GM12878 (cell line): ENCODE data around the gene KIF6. TPM values are rescaled to one million over a fixed set of nuclear protein-coding genes. Genes with fewer than 3 reads are reported as not detected.
"Not testable (repeated sequence)": the region's sequence is repeated elsewhere in the genome, so short reads cannot be mapped to it uniquely, and the experiment has no call there.

Experiments used
- ATAC-seq: fragments of 200-7000 bp; cut with Tn5 transposase; 3 replicates; pipeline ENCODE4 v1.9.1; 2020; ENCODE audit warnings: mild to moderate bottlenecking, moderate library complexity
- BruUV-seq: library from RNA; stranded (reverse); fragments of 400-500 nt; replicated peaks from 2 replicates; lab custom pipeline; 2021; lab: Mats Ljungman, UMichigan
- CTCF ChIA-PET: fragments of 300-600 bp; sonication (Branson Sonifier 250); formaldehyde crosslinking; extraction: SDS; loops from one replicate; lab custom pipeline; 2021; ENCODE audit warnings: inconsistent platforms; lab: Yijun Ruan, JAX
- POLR2A ChIA-PET: fragments of 350-600 bp; formaldehyde crosslinking; extraction: SDS; loops from one replicate; lab custom pipeline; 2021; ENCODE audit warnings: inconsistent platforms; lab: Charles Lee
- RAD21 ChIA-PET: fragments of 300-600 bp; sonication (Branson Sonifier 250); formaldehyde crosslinking; loops from one replicate; lab custom pipeline; 2023; ENCODE audit warnings: antibody characterized with exemption; ENCODE audit not compliant: unreplicated experiment; lab: Charles Lee
- SMC1A ChIA-PET: fragments of 300-600 bp; sonication (Branson Sonifier 250); formaldehyde crosslinking; loops from one replicate; lab custom pipeline; 2023; ENCODE audit not compliant: unreplicated experiment, uncharacterized antibody; lab: Charles Lee
- DNase-seq: peaks from one replicate; pipeline ENCODE4 v3.0.0-alpha.2; 2011; ENCODE audit warnings: low read depth, low spot score
- FAIRE-seq: peaks from 3 replicates; lab custom pipeline; 2011; peaks lifted over from hg19 to GRCh38; lab: Jason Lieb, UNC
- H2AFZ ChIP-seq: 2 replicates; pipeline ENCODE4 v1.6.0; 2011; ENCODE audit warnings: low read depth, low read length, control low read depth; ENCODE audit not compliant: control insufficient read depth
- H3K27ac ChIP-seq: 2 replicates; pipeline ENCODE4 v1.5.1; 2011; ENCODE audit warnings: control low read depth; ENCODE audit not compliant: control insufficient read depth, insufficient read depth
- H3K27me3 ChIP-seq, 2 experiments: replicated peaks in 1 of 2; 2 replicates each; pipeline versions ENCODE4 v1.6.0 to v1.6.1; 2011; ENCODE audit warnings: low read length in 1 of 2; ENCODE audit not compliant: control insufficient read depth in 2 of 2, insufficient read depth in 2 of 2
- H3K36me3 ChIP-seq, 2 experiments: 2 replicates each; pipeline ENCODE4 v1.5.1; 2011; ENCODE audit warnings: low read length in 1 of 2; ENCODE audit not compliant: control insufficient read depth in 2 of 2, insufficient read depth in 2 of 2
- H3K4me1 ChIP-seq: 2 replicates; pipeline ENCODE4 v1.6.1; 2011; ENCODE audit warnings: mild to moderate bottlenecking, low read length, moderate library complexity, mixed read lengths; ENCODE audit not compliant: control insufficient read depth, insufficient read depth
- H3K4me2 ChIP-seq: 2 replicates; pipeline ENCODE4 v1.6.0; 2011; ENCODE audit warnings: control low read depth; ENCODE audit not compliant: control insufficient read depth, insufficient read depth
- H3K4me3 ChIP-seq: fragments of 200-600 bp; sonication (generic); 2 replicates; pipeline ENCODE4 v1.5.1; 2016
- H3K79me2 ChIP-seq: 2 replicates; pipeline ENCODE4 v1.6.0; 2011; ENCODE audit warnings: low read length; ENCODE audit not compliant: control insufficient read depth, insufficient read depth
- H3K9ac ChIP-seq: 2 replicates; pipeline ENCODE4 v1.8.0; 2011; ENCODE audit warnings: low read length, control low read depth, mixed read lengths; ENCODE audit not compliant: control insufficient read depth, insufficient read depth
- H3K9me3 ChIP-seq: replicated peaks from 3 replicates; pipeline ENCODE4 v1.5.1; 2011; ENCODE audit warnings: mild to moderate bottlenecking, low read length; ENCODE audit not compliant: control insufficient read depth, insufficient read depth
- H4K20me1 ChIP-seq: 2 replicates; pipeline ENCODE4 v1.6.0; 2011; ENCODE audit not compliant: control insufficient read depth, insufficient read depth
- CBFB ChIP-seq: IDR thresholded peaks from 2 replicates; pipeline ENCODE4 v1.6.1; 2016; ENCODE audit warnings: antibody characterized with exemption, low read depth
- CTCF ChIP-seq, 3 experiments: IDR thresholded peaks in 2 of 3; conservative IDR thresholded peaks in 1 of 3; 2 replicates each; pipeline ENCODE4 v1.5.1; 2011; ENCODE audit warnings: low read depth in 3 of 3, low read length in 3 of 3, mild to moderate bottlenecking in 3 of 3, control low read depth in 2 of 3, moderate library complexity in 2 of 3, inconsistent platforms in 1 of 3, mixed read lengths in 1 of 3; ENCODE audit not compliant: control insufficient read depth in 2 of 3, insufficient read depth in 1 of 3; ENCODE audit errors: extremely low read depth in 1 of 3
- FOXM1 ChIP-seq: IDR thresholded peaks from 2 replicates; pipeline ENCODE4 v1.6.1; 2012; ENCODE audit warnings: low read depth, mild to moderate bottlenecking, inconsistent platforms, low read length, moderate library complexity
- GATAD2B ChIP-seq: fragments of 450-650 bp; conservative IDR thresholded peaks from 2 replicates; pipeline ENCODE4 v1.6.1; 2017; ENCODE audit warnings: low read depth, mild to moderate bottlenecking, moderate library complexity
- MAX ChIP-seq: IDR thresholded peaks from 2 replicates; pipeline ENCODE4 v1.6.1; 2012; ENCODE audit warnings: low read depth, low read length, improper control_type of control experiment
- RAD51 ChIP-seq: fragments of 450-650 bp; IDR thresholded peaks from 2 replicates; pipeline ENCODE4 v1.6.1; 2016; ENCODE audit warnings: moderate library complexity, mild to moderate bottlenecking, inconsistent platforms
- RB1 ChIP-seq: fragments of 450-650 bp; formaldehyde crosslinking; IDR thresholded peaks from 2 replicates; pipeline ENCODE4 v1.6.1; 2017; ENCODE audit warnings: mild to moderate bottlenecking, borderline replicate concordance
- RELA ChIP-seq: fragments of 450-650 bp; IDR thresholded peaks from 2 replicates; pipeline ENCODE4 v1.8.0; 2014; ENCODE audit warnings: borderline replicate concordance; ENCODE audit not compliant: partially characterized antibody
- SUZ12 ChIP-seq: fragments of 200-600 bp; sonication (generic); IDR thresholded peaks from one replicate; pipeline ENCODE4 v1.6.1; 2018; ENCODE audit warnings: antibody characterized with exemption, mild to moderate bottlenecking; ENCODE audit not compliant: unreplicated experiment
- WRNIP1 ChIP-seq: IDR thresholded peaks from 2 replicates; pipeline ENCODE4 v1.6.1; 2011; ENCODE audit warnings: low read depth, low read length, improper control_type of control experiment, borderline replicate concordance
- ZNF207 ChIP-seq: fragments of 450-650 bp; IDR thresholded peaks from 2 replicates; pipeline ENCODE4 v1.6.1; 2014; ENCODE audit warnings: antibody characterized with exemption, mild to moderate bottlenecking, borderline replicate concordance
- ZNF274 ChIP-seq: IDR thresholded peaks from one replicate; pipeline ENCODE4 v1.8.0; 2011; ENCODE audit not compliant: insufficient read length, insufficient read depth
- WGBS: methylation state at CpG from one replicate; pipeline ENCODE4 v1.1.6; 2016; ENCODE audit warnings: low lambda C conversion rate; ENCODE audit not compliant: insufficient replicate concordance, insufficient coverage; ENCODE audit errors: missing lambda C conversion rate; 5-methylcytosine and 5-hydroxymethylcytosine counted together
- in situ Hi-C: fragments of 300-500 bp; cut with MboI; formaldehyde crosslinking; loops from 9 replicates; pipeline ENCODE4 v1.14.3; 2018; ENCODE audit warnings: mixed read lengths
- intact Hi-C: fragments of 100-400 bp; cut with micrococcal nuclease; formaldehyde crosslinking; loops from one replicate; pipeline ENCODE4 v1.14.2; 2022; ENCODE audit not compliant: unreplicated experiment
- polyA plus RNA-seq, 11 experiments: library from polyadenylated mRNA; depleted of rRNA in 4 of 11; unstranded in 6 of 11; stranded (reverse) in 5 of 11; fragments of >200 nt; fragmentation: Nextera tagmentation in 4 of 11; fragmentation: Illumina TruSeq in 1 of 11; extraction: Ambion mirVana in 4 of 11; extraction: Trizol in 1 of 11; gene quantifications; 1 replicate in 1 of 11; 2 replicates in 10 of 11; pipeline versions ENCODE4 v1.2.1 to v1.2.3, GENCODE V29; 2011 to 2016; ENCODE audit warnings: inconsistent platforms in 2 of 11, missing spikeins in 2 of 11, low read depth in 1 of 11
- total RNA-seq, 4 experiments: library from RNA; depleted of rRNA in 3 of 4; stranded (reverse); fragments of >200 nt in 3 of 4; fragmentation: Illumina TruSeq in 1 of 4; extraction: Trizol in 1 of 4; gene quantifications; 2 replicates each; pipeline versions ENCODE4 v1.2.1 to v1.2.3, GENCODE V29; 2013 to 2021

KIF6 gene
- total and polyA plus RNA-seq, 10 of the 15 experiments (the other 5 are each of a cell fraction or from before 2014, with no cell fraction given): 0.09 to 1.0 (median 0.28) TPM

GRCh38 chr6:39509831-39510230 is 215.4 kb downstream of the KIF6 start:
- ATAC-seq, FAIRE-seq, H3K27me3 ChIP-seq, H3K36me3 ChIP-seq, H3K9me3 ChIP-seq, DNase-seq, H2AFZ ChIP-seq, H3K4me2 ChIP-seq, H3K4me3 ChIP-seq, intact Hi-C loops, H3K9ac ChIP-seq, H3K4me1 ChIP-seq, H3K79me2 ChIP-seq, H3K27ac ChIP-seq, in situ Hi-C loops, RAD21 ChIA-PET, BruUV-seq, H4K20me1 ChIP-seq: not testable (repeated sequence)
- SMC1A ChIA-PET: interaction anchor here (0.9 to 1.1 kb wide), 3 partner anchors 12 to 259 kb away, joined by 3 read pairs; no protein-coding TSS in a partner anchor
- CTCF ChIA-PET: interaction anchor here (0.9 kb wide), 1 partner anchor 33 kb away, joined by 4 read pairs; no protein-coding TSS in a partner anchor
- POLR2A ChIA-PET: interaction anchor here (0.9 kb wide), 1 partner anchor 11 kb away, joined by 3 read pairs; no protein-coding TSS in a partner anchor
- whole genome bisulfite sequencing: 59% methylated on average over 5 of the region's 5 CpGs

GRCh38 chr6:39508515-39508914 is 216.7 kb downstream of the KIF6 start:
- Histone ChIP-seq H2AFZ (no peak overlapping the region), H3K36me3 (no peaks in the 10 kb centered on the region), H3K9me3 (no peaks in the 10 kb centered on the region), H3K4me1 (no peaks in the 10 kb centered on the region), H3K27ac (no peak overlapping the region), H3K9ac (no peak overlapping the region), H3K27me3 (no peaks in the 10 kb centered on the region), H3K4me3 (no peak overlapping the region), H3K4me2 (no peak overlapping the region), H4K20me1 (no peaks in the 10 kb centered on the region), H3K79me2 (no peaks in the 10 kb centered on the region)
- SMC1A ChIA-PET: no interaction called here
- no peak for DNase-seq
- in situ Hi-C loops (no loop called here), intact Hi-C loops (no loop called here)
- CTCF ChIA-PET: interaction anchor here (1.0 kb wide), 1 partner anchor 11 kb away, joined by 3 read pairs; no protein-coding TSS in a partner anchor
- POLR2A ChIA-PET: no interaction called here
- RAD21 ChIA-PET: no interaction called here
- TF ChIP-seq SUZ12 (no peak), ZNF207 (no peak), RB1 (no peak), CBFB (no peak), RAD51 (no peak), GATAD2B (no peak), MAX (no peak), FOXM1 (no peak), CTCF (IDR thresholded peaks at IDR 0.05 in 2 of 3, conservative IDR thresholded peaks at IDR 0.05 in 1 of 3; ENCODE audit: control insufficient read depth in 2 of 3, extremely low read depth in 1 of 3, insufficient read depth in 1 of 3, low read depth in 3 of 3, low read length in 3 of 3) (no peak), RELA (no peak), ZNF274 (no peak), WRNIP1 (no peak)
- no peak for ATAC-seq
- BruUV-seq: no TSS peak
- no peak for FAIRE-seq
- 30% methylated on average over 9 of the region's 9 CpGs for WGBS
